T-helper 1 cell treated with Interleukin-12 subunit alpha and Interleukin-12 subunit beta and Interleukin-4 antibody, amounts not matched to agents 30 ng/mL and 1 ng/mL, for 36 hours (primary cell): ENCODE data around the gene GLYATL1. TPM values are rescaled to one million over a fixed set of nuclear protein-coding genes. Genes with fewer than 3 reads are reported as not detected.

ENCODE experiments used
- intact Hi-C: fragments of 100-400 bp; cut with micrococcal nuclease; formaldehyde crosslinking; loops from one replicate; pipeline ENCODE4 v1.15.1; 2024
- total RNA-seq: library from RNA; stranded (reverse); gene quantifications from 2 replicates; pipeline ENCODE4 v1.2.3, GENCODE V29; 2022

GLYATL1 gene, protein sequence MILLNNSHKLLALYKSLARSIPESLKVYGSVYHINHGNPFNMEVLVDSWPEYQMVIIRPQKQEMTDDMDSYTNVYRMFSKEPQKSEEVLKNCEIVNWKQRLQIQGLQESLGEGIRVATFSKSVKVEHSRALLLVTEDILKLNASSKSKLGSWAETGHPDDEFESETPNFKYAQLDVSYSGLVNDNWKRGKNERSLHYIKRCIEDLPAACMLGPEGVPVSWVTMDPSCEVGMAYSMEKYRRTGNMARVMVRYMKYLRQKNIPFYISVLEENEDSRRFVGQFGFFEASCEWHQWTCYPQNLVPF
- total RNA-seq, result not detected in 2 replicates

DNA sequence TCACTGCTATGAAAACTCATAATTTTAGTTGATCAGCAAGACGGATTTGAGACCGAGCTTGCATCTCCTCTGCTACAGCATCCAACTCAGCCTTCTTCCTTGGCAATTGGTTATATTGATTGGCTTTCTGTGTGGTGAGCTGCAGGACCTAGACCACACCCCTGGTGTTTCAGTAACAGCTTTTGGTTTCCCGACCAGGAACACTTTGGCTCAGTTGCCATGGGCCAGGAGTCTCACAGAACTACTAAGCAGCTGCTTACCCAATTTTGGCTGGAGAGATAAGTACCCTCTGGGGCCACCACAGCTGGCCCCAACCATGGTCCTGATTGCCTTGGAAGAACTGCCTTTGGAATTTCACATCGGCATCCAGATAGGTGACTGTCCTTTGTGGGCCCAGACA lies at the start of gene GLYATL1:
TSS of gene GLYATL1 (plus strand) at position 212 of the 400 bp plus-strand sequence. CDS start 7,600 bp downstream, outside the sequence.
- intact Hi-C loops, result no loop called here

DNA sequence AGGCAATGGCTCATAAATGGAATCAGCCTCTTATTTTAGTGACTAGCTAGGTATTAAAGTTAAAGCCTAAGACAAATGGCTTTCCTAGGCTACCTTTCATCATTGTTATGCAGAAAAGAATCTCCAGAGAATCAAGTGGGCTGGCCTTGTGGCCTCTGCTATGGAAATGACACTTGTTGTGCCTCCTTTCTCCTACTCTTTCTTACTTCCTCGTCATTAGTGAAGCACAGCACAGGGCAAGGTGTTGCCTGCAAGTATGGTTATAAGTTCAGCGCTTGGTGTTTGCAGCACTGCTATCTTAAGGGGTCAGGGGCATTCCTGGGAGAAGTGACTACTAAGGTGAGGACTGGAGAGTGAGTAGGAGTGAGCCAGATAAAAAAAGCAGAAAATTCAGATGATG lies 45.4 kb upstream of the GLYATL1 start:
- intact Hi-C loops, result no loop called here

DNA sequence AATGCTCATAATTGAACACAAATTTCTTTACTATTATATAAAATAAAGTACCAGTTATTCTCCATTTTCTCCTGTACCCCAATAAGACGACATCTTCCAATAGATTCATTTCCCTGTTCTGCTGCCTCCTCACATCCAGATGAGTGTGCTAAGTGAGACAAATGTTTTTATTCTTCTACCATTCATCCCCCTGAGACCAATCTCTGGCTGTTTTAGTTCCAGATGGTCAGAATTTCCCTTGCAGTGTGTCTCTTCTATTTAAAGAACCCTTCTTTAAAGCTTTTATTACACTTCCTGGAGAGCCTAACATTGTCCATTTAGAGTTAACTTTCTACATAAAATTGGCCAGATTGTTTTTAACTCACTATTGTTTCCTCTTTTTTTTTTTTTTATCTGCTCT lies 41.2 kb upstream of the GLYATL1 start:
- intact Hi-C loops, result no loop called here

DNA sequence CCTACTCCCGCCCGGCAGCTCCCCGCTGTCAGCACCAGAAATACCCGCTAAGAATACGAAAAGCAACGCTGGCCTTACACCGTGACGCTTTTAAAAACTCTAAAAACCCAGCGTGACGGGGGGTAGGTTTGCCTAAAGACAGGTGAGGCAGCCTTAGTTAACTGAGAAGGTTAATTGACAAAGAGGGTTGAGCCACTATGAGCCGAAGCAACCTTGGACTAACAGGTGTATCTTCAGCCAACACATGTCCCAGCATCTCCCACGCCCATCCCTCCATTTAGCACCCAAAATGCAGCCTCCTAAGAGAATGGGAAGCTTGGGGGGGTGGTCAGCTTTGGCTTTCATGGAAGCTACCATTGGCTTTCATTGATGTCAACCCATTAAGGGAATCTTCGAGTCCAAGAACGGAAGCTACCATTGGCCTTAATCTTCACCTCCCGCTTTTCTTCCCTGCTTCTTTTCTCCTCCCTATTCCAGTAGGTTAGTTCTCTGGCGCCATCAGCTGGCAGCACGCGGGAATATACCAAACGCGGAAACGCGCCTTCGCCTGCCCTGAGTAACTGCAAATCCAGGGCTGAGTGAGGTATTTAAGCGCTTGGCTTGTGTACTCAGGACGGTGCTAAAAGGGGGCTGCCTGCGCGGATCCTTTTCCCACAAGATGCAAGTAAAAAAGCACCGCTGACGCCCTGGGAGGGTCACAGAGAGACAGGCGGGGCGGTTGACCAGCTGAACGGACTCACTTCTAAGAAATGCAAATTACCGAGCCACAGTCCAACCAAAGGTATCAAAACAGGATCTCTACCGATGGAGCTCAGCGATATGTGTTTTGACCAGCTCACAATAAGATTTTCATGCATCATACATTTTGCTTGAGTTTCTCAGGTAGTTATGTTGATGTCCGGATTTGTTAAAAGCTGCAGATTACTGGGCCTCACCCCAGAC lies 38.5 kb upstream of the GLYATL1 start:
- intact Hi-C loops, result loop anchor here (1.0 kb wide), 1 partner anchor 246 kb away; no protein-coding TSS in a partner anchor

DNA sequence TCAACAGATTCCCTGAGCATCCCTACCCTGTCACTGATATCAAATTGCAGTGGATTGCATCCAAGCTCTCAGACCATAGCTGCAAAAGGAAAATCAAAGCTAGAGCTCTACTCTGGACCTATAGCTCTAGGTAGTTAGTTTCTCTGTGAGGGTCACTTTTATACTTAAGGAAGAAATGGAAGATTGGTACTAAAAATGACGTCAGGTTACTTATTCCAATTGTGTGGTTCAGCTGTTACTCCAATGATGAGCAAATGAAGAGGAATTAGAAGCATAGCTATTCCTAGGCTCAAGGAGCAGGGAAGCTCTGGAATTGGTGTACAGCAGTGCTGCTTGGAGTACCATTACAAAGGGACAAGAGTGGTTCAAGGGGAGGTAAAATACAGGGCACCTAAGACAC lies 36.4 kb upstream of the GLYATL1 start:
- intact Hi-C loops, result no loop called here

DNA sequence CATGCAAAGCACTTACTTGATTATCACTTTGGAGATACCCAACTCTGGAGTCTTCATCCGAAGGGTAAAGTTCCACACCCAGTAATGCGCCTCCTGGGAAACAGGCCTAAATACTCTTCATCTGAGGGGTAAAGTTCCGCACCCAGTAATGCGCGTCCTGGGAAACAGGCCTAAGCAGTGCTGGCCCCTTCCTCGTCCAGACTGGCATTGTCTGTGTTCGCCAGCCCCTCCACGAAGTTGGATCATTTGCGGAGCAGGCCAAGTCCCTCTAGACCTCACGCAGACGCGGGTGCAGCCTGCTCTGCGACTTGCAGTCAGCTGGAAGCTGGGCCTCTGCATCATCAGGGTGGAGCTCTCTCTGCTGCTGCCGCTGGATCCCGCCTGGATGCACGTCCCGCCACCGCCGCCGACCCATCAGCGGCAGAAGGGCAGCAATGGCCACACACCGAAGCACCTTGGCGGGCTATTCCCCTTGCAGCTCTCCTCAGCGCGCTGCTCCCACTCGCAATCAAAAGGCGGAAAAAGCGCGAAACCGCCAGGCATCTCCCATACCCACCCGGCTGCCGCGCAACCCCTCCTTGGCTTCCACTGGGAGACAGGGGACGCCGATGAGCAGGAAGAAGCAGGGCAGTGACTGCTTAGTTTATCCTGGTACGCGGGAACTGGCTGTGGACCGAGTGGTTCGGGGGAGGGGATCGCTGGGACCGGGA lies 34.1 kb upstream of the GLYATL1 start:
- intact Hi-C loops, result no loop called here

DNA sequence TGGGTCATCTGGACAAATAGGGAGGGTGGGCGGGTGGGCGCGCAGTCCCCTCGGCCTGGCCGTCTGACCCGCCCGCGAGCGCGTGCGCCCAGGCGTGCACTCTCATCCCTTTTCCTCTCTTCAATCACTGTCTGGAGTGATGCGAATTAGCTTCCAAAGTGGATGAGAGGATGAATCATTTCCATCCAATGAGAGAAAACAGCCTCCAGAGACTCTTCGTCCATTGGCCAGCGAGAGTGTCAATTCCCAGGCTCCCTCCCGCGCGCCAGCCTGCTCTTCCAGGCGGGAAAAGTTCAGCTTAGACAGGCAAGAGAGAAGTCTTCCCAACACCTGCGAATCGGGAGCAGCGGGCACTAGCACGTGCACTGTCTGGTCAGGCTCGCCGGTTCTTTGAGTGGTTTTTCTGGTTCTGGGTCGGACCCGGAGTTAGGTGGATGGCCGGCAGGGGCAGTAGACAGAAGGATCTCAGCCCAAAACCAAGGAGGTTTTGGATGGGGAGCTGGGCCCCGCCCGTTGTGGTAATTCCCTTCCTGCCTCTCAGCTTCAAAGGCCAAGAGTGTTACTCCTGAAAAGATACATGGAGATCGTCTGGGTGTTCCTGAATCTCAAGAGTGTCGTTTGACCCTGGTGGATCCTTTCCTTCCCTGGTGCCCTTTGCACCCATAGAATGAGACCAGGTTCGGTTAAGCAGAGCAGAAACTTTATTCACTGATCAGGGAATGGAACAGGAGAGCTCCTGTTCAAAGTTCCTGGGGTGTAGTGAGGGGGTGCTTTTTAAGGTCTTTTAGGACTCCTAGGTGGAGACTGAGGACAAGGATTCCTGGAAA lies 33.4 kb upstream of the GLYATL1 start:
- intact Hi-C loops, result no loop called here

DNA sequence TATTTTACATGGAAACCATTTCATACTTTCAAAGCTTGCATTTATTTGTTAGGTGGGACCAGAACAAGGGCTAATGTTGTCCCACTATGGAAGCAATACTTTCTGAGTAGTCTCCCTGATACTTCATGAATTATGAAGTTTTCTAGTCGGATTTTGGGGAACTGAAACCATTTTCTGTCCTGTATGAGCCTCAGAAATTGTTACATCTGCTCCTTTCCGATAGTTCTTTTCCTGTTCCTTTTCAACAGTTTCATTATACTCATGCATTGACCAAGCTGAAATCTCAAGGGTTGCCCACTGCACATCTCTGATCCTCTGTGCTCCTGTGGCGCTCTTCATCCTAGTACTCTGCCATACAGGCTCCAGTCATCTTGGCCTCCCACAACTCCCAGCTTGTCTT lies 31.5 kb upstream of the GLYATL1 start:
- intact Hi-C loops, result no loop called here

DNA sequence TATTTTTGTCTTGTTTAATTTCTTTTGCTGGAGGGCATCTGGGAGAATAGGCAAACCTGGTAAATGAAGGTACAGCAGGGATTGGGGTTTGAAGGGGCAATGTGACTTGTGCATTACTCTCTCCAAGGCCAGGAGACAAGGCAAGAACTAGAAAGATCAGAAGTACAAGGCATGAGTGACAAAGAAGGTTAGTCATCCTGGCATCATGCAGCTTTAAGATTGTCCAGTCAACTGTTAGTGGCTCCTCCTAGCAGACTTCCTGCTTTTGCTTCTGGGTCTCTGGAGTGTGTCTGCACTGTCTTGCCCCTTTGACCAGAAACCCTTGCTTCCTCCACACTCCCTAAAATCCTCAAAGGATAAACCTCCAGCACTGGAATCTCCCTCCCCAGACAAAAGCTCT lies 27.2 kb upstream of the GLYATL1 start:
- intact Hi-C loops, result no loop called here

DNA sequence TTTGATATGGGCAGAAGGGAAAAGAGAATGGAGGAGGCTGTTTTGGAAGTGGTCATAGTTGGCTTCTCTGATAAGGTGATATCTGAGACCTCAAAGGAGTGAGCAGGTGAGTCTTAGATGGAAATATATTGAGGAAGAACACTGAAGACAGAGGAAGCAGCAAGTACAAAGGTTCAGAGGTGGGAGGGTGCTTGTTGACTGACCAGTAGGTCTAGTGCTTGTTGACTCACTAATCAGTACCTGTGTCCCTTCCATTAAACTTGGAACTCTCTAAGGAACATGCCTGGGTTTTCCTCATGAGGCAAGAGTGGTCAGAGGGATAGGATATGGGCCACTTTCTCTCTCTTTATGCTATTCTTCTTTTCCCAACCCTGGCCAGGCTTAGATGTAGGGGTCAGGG lies 25.6 kb upstream of the GLYATL1 start:
- intact Hi-C loops, result no loop called here

DNA sequence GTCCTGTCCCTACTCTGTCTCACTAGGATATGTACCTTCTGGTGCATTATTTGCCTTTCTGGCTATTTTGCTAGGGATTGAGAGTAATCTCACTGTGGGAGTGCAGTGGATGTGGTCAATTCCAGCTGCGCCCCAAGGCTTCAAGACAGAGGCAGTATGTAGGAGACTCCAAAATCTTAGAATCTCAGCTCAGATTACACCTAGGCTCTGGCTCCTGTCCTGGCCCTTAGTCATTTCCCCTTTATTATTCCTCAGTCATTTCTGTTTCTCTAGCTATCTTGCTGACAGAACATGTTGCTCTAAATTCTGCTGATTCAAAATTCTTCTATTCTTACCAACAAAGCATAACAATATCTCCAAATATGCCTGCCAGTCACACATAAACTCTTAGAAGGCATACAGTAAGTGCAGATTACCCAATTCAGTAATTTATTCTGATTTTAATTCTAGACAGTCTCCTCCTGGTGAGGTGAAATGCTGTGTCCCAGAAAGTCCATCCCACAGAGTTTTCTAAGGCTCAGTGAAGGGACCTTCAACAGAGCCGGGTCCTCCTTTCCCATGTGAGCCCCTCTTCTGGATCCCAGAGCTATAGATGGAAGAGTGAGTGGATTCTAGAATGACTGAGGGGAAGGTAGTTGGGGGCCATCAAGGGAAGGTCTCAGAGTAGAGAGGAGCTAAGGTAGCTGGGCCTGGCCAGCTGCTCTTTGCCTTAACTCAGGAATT lies 24.3 kb upstream of the GLYATL1 start:
- intact Hi-C loops, result no loop called here

DNA sequence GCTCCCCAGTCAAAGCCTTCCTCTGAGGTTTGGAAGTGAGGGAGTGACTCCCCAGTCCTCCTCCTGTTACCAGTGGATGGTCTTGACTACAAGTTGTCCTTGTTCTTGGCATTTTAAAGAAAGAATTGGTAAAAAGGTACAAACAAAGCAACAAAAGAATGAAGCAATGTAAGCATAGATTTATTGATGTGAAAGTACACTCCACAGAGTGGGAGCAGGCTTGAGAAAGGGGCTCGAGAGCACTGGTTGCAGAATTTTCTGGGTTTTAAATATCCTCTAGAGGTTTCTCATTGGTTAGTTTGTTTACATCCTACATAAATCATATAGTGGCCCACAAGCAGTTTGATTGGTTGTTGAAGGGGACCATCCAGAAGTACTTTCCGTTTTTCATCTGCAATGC lies 22.7 kb upstream of the GLYATL1 start:
- intact Hi-C loops, result no loop called here

DNA sequence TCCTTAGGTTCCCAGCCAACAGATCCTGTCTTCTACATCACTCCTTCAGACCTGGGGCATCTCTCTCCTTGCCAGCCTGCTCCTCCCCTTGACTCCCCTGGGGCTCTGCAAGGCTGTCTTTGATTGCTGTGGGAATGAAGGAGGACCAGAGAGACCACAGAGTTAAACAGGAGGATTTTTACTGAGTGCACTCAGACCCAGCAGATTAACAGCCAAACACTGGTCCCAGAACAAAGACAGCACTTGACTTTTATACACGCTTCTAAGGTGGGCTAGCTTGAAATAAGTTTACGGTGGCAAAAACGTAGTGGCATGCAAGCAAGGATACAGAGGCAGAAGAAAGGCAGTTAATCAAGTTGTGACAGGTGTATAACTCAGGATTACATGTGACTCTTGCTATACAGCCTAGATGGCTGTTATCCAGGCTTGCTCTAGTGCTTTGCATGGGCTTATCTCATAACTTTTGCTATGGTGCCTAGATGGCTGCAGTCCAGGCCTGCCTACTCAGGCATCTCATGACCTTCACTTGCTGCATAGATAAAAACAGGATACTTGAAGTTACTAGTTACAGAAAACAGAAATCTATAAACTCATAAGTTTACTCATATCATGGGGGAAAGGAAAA lies 22.0 kb upstream of the GLYATL1 start:
- intact Hi-C loops, result no loop called here

DNA sequence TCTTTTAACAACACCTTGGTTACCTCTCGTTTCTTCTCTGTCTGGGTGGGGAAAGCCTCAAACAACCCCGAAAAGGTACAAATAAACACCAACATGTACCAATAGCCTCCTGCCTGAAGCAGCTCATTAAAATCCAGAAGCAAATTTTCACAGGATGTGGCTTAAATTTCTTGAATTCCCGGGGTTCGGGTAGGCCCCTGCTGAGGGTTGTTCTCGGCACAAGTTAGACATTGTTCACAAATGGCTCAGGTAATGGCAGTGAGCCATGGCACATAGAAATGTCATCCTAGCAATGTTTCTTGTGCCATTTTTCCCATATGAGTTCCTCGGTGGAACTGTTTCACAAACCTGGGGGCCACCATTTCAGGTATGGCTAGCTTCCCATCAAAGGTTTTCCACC lies 19.7 kb upstream of the GLYATL1 start:
- intact Hi-C loops, result no loop called here

DNA sequence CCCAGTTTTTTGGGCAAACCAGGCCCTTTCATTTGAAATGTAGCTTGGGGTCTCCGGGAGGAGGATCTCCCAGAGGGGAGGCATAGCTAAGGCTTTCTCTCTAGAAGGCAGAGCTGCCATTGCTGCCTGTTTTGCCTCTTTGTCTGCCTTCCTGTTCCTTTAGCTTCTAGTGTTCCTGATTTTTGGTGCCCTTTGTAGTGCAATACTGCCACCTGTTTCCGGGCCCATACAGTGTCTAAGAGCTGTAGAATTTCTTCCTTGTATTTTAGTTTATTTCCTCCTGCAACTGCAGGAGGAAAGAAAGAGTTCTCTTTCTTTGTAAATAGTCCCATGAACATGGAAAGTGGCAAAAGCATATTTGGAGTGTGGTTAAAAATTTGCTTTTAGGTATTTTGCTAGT lies 19.3 kb upstream of the GLYATL1 start:
- intact Hi-C loops, result loop anchor here (10.0 kb wide), 2 partner anchors 135 to 235 kb away; no protein-coding TSS in a partner anchor

DNA sequence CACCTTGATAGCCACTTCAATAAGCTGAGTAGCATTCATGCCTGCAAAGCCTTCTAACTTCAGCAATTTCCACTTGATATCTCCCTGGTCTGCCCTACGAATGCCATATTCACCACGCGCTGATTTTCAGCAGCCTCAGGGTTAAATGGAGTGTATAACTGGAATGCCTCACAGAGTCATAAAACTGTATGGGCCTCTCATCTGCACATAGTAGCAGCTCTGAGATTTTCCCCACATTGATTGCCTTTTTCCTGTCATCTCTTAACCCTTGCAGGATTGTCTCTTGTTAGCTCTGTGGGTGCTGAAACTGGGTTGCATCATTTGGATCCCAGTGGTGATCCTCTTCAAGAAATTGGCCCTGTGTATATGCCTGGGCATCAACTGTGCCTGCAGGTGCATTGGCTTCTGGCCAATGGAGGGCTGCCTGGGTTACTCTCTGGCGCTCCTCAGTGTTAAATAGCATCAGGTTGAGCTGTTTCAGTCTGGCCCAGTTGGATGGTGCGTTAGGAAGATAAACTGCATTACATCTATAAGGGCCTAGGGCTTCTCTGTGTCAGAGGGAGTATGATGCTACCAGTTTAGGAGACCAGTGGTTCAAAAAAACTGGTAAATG lies 17.4 kb upstream of the GLYATL1 start:
- intact Hi-C loops, result loop anchor here (10.0 kb wide), 2 partner anchors 133 to 233 kb away; no protein-coding TSS in a partner anchor

DNA sequence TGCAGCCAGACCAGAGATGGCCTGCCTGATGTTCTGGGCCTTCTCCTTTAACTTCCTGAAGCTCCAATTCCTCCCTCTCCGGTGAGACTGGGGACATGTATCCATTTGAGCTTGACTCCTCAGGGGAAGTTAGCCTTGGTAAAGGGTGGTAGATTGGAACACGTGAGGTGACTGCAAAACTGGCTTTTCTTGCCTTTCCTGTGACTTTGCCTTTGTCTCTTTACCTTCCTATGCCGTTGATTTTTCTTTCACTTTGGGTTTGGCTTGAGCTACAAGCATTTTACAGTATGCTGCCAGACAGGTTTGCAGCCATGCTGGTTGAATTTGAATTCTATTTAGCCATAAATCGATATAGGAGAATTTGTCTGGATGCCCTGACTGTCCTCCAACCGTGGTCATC lies 16.8 kb upstream of the GLYATL1 start:
- intact Hi-C loops, result loop anchor here (10.0 kb wide), 2 partner anchors 132 to 232 kb away; no protein-coding TSS in a partner anchor

DNA sequence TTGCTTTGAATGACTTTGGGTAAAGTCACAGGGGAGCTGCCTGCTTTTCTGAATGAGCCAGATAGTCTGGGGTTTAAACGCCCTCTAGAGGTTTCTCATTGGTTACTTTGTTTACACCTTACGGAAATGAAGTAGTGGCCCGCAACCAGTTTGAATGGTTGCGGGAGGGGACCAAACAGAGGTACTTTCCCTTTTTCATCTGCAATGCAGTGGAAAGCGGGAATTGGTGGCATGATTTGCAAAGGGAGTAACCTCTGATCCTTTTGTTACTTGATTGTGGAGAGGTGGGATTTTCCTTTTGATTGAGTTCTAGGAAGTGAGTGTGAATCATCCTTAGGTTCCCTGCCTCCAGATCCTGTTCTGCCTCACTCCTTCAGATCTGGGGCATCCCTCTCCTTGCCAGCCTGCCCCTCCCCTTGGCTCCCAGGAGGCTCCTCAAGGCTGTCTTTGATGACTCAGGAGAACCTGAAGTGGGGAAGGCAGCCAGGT lies 15.9 kb upstream of the GLYATL1 start:
- intact Hi-C loops, result loop anchor here (10.0 kb wide), 2 partner anchors 131 to 231 kb away; no protein-coding TSS in a partner anchor

DNA sequence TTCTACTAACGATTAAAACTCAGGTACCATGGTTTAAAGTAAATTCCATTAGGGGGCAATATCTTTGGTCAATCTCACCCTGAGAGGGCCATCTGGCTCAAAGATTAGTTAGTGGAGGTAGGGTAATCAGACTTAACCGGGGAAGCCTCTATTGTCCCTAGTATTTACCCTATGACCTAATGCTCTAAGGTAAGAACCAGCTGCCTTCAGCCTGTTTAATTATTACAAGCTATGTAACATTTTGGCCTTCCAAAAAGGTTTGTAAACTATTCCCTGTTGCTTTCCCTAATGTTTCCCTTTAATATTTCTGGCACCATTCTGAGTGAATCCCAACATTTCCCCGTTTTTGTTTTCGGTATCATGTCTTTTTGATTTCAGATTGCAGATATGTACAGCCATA lies 15.1 kb upstream of the GLYATL1 start:
- intact Hi-C loops, result loop anchor here (10.0 kb wide), 2 partner anchors 131 to 231 kb away; no protein-coding TSS in a partner anchor
